Stimulated activated CD8-positive, alpha-beta memory T cell treated with anti-CD3 and anti-CD28 coated beads, Interleukin-7, amount 100 ng/mL, for 24 hours (primary cell): ENCODE measurements around the gene LRPPRC.
"Not testable (repeated sequence)": the region's sequence is repeated elsewhere in the genome, so short reads cannot be mapped to it uniquely, and the experiment has no call there.

Experiments
- DNase-seq: peaks from one replicate; pipeline ENCODE4 v3.0.0-alpha.2; 2020; ENCODE audit warnings: low read depth

LRPPRC gene

GRCh38 chr2:43977677-43978375 lies 18.0 kb downstream of the LRPPRC start:
- DNase-seq = no peak

GRCh38 chr2:43960921-43961320 lies 34.9 kb downstream of the LRPPRC start:
- DNase-seq = no peak

DNA sequence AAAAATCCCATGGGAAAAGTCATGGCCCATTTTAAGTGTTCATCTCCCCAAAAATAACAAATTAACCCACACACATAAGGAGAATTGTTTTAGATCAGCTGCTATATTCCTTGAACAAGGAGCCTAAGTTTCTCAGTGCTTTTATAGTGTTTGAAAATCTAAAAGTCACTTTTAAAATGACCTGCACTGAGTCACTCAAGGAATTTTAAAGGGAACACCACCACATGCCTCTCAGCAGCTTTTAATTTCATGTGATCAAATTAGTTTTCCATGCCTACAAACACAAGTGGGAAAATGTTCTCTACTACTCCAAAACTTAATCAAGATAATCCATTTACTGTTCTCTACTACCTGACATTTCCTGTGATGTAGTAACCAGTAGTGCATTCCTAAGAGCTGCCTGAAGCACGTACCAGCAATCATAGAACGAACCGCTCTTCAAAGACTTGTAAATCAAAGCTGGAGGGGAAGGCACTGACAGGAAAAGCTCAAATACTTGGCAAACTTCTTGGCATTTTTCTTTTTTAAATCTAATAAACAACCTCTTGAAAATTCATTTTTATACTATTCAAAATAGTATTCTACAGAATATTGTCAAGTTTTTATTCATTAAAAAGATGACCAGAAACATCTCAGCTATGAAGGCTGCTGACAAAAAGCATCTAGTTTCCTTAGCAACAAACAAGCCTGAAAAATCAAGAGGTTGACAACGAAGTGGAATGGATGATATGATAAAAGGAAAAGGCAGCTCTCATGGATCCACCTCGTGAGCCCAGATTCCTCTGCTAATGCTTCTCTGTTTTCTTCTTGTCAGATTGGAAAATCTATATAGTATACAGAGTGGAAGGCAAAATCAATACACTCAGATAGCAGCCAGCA lies 37.2 kb downstream of the LRPPRC start:
- no peak for DNase-seq

DNA sequence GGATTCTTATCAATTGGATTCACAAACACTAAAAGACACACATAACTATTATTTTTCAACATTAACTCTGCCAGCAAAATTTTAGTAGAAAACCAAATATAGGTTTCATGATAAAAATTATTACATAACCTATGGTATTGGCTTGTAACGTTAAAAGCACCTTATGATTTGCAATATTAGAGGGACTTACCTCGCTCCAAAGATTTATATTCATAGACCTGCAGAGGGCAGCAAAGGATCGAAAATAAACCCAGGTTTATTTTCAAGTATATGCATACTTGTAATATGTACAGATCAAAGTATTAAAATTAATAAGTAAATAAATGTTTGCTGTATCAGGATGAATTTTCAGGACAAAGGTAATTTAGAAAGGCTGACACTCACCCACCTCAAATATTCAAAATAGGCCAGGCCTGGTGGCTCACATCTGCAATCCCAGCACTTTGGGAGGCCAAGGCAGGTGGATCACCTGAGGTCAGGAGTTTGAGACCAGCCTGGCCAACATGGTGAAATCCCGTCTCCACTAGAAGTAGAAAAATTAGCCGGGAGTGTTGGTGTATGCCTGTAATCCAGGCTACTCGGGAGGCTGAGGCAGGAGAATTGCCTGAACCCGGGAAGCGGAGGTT lies 45.3 kb downstream of the LRPPRC start:
- DNase-seq = no peak

DNA sequence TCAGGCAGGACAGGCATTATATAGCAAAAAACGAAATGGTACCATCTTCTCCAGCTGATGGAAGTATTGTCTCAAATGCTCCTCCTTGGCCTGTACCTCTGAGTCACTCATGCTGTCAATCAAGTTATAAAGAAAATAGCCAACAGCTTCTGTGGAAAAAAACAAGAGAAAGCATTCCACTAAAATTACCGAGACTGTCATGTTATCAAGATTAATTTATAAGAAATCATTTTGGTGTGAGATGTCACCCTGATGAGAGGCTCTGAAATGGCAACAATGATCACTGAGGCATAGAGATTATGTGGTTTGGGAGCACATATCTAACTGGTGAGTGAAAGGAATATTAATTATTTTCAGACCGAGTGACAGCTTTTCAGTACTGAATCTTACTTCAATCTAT lies 47.4 kb downstream of the LRPPRC start:
- no peak for DNase-seq

- DNase-seq = no peak
These were observed 49.1 kb downstream of the LRPPRC start for GRCh38 chr2:43946685-43947084.

GRCh38 chr2:43945439-43945838 lies 50.4 kb downstream of the LRPPRC start:
- no peak for DNase-seq

DNA sequence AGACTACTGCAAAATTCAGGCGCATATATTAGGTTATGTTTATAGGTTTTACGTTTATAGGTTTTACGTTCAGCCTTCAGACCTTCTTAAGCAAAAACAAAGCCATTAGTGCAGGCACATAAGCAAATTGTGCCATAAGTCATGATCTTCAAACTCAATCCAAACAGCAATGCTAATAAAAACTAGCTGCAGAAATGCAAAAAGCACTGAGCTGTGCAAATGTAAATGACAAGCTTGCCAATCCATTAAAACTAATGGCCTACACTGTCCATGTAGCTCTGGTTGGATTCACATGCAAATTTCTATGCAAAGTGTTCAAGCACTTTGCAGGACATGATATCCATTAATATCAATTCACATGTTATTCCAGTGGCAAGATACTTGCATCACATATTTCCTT lies 50.9 kb downstream of the LRPPRC start:
- DNase-seq = no peak

DNA sequence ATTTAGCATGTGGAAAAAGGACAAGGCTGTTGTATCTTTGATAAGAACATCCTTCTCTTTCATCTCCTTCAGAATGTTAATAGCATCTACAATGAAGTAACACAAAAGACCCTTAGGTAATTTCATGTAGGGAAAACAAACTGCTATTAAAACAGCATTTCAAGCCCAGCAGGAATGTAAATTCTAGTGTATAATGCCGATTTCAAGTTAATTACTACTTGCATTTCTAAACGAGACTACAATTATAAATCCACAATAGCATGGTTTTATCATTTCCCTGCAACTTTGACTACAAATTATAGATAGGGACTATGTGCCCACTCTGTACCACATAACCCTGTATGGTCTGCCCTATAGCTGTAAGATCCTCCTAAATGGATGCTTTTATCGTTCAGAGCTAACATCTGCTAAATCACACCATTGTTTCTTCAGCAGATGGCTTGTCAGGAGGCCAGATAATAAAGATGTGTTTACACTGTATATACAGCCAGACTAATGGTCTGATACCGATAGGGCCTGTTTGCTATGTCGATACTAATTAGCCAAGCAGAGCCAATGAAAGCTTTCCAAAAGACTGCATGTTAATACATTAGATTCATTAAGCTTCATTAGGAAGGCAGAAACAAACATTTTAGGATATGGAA lies 51.9 kb downstream of the LRPPRC start:
- DNase-seq = no peak

GRCh38 chr2:43943323-43943722 lies 52.5 kb downstream of the LRPPRC start:
- DNase-seq = no peak

DNA sequence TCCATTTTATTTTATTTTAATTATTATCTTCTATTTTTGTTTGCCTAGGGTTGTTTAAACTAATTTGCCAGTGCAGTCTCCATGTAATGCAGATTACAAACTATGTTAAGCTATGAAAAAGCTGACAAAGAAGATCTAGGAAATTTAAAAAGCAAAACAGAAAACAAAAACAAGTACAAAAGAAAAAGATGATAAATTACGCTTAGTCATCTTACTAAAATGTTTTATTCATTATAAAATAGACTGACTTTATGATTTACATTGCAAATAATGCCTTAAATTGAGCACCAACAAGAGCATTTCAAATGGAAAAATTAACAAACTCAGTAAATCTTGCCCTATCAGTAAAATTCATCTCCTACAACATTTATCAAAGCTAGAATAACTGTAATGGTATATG lies 52.9 kb downstream of the LRPPRC start:
- DNase-seq = no peak

- no peak for DNase-seq
These were observed 53.8 kb downstream of the LRPPRC start for GRCh38 chr2:43941966-43942365.

DNA sequence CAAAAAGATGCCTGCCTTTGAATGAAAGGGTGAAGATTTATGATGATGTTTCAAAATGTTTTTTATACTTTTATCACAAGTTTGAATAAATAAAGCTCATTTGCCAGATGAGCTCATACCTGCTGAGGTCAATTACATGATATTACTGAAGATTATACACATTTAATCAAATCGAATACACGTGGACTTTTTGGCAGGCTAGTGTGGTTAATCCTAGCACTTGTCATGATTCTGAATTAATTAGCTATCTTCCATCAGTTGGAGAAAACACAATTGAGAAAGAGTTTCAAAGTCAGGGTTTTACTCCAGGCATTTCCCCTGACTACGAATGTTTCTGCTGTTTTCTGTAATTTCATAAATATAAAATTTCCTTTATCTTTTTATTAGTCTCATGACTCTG lies 54.4 kb downstream of the LRPPRC start:
- DNase-seq = no peak

DNA sequence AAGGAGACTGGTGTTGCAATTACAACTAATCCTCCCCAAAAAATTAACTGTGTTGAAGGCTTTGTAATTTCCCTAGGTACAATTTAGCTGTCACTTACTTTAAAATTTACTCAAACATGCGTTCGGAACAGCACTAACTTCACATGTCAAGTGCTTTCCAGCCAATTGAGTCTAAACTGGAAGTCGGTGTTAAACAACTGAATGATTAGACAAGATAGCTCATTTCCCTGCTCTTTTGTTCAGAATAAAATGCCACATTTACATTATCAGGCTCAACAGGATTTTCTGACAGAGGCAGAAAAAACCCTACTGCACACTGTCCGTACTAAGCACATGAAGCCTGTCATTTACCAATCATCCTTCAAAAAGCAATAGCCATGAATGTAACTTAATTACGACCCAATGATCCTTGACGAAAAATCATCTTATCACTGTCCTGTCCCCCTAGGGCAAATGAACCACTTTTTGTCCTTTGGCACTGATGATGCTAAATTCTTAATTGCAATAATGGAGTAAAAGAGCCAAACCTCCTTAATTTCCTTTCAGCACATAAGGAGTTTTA lies 56.0 kb downstream of the LRPPRC start:
- DNase-seq = no peak

- no peak for DNase-seq
These were observed 58.4 kb downstream of the LRPPRC start for GRCh38 chr2:43937269-43937820.

DNA sequence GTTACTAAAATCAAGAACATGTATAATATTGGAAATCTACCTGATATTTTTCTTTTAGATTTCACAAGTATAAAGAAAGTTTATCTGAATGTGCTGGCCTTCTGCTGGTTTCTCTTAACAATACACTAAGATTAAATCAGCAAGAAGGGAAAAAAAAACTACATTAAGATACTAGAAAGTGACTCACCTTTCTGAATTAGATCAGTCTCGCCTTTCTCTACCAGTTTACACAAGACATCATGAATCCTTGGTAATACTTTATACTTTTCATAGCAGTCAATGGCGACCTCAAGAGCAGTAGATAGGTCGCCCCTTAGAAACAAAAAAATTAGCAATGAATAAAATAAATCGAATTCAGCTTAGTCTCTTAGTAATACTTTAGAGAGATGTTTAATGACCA lies 61.2 kb downstream of the LRPPRC start:
- no peak for DNase-seq

GRCh38 chr2:43931293-43931692 lies 64.5 kb downstream of the LRPPRC start:
- no peak for DNase-seq

DNA sequence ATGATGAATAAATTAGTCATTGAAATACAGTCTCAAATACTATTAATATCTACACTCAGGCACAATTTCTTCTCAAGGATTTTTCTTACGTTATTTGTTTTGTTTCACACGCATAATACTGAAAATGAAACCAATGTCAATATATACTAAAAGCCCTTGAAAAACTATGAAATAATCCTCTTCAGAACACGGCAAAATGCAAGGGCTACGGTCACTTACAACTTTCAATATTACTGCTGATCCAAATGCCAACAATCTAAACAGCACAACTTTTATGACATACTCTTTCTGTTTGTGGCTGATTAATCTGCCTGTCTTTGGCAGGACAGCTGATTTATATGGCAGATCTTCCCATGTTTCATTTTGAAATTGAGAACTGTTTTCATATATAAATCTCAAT lies 68.3 kb downstream of the LRPPRC start:
- no peak for DNase-seq

DNA sequence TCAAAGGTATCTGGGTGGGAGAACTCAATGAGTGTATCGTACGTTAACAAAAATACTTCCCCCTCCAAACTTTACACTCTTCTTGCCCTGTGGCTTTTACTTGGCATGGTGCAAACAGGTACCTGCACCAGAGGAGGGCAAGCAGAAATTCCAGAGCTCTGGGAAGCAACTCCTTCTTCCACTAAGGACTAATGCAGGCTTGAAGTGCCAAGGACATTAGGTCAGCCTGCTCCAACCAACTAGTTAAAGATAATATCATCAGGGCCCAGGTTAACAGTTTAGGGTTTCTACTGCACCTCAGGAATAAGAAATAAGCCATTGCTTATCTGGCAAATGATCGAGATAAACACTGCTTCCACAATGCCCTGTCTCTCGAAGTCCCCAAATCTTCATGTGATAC lies 70.4 kb downstream of the LRPPRC start:
- no peak for DNase-seq

GRCh38 chr2:43924463-43924862 lies 71.3 kb downstream of the LRPPRC start:
- no peak for DNase-seq

DNA sequence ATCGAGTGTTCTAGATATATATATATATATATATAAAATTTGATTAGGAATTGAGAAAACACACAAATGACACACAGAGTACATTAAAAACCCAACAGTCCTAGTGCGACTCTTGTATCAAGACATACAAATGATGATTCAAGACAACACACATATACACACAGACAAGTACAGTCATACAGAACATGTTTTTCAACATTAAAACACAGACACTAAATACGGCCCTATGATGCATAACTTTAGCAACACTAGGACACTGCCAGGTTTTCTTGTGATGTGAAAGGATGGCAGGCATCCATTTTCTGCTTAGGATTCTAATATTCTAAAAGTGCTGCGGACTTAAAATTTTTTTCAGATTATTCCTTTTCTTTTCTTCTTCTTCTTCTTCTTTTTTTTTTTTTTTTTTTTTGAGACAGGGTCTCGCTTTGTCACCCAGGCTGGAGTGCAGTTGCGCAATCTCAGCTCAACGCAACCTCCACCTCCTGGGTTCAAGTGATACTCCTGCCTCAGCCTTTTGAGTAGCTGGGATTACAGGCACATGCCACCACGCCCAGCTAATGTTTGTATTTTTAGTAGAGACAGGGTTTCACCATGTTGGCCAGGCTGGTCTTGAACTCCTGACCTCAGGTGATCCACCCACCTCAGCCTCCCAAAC lies 84.5 kb downstream of the LRPPRC start:
- not testable (repeated sequence) for DNase-seq
